OCI-LY7 (cell line): Measurements from ENCODE around the gene YIPF2. TPM values are rescaled to one million over a fixed set of nuclear protein-coding genes. Genes with fewer than 3 reads are reported as not detected.

ENCODE experiments used
- BruUV-seq: library from RNA; stranded (reverse); fragments of 400-500 nt; replicated peaks from 2 replicates; lab custom pipeline; 2021; lab: Mats Ljungman, UMichigan
- CTCF ChIA-PET: fragments of 300-600 bp; sonication (Branson Sonifier 250); formaldehyde crosslinking; loops from one replicate; lab custom pipeline; 2022; ENCODE audit warnings: antibody characterized with exemption; ENCODE audit not compliant: unreplicated experiment; lab: Charles Lee
- POLR2A ChIA-PET: fragments of 300-600 bp; sonication (Branson Sonifier 250); formaldehyde crosslinking; loops from one replicate; lab custom pipeline; 2022; ENCODE audit warnings: antibody characterized with exemption; lab: Charles Lee
- DNase-seq: peaks from one replicate; pipeline ENCODE4 v3.0.0-alpha.2; 2015; ENCODE audit warnings: low spot score
- H2AFZ ChIP-seq: fragments of 200-600 bp; sonication (generic), shearing (Covaris generic); 2 replicates; pipeline ENCODE4 v1.6.1; 2014; ENCODE audit warnings: mild to moderate bottlenecking, antibody characterized with exemption, low read length, moderate library complexity
- H3K27ac ChIP-seq: fragments of 200-600 bp; sonication (generic); 2 replicates; pipeline ENCODE4 v1.5.1; 2014; ENCODE audit warnings: mixed run types, low read depth, mild to moderate bottlenecking, moderate library complexity, low read length, inconsistent platforms; ENCODE audit not compliant: poor library complexity, severe bottlenecking
- H3K36me3 ChIP-seq: fragments of 200-600 bp; sonication (generic); 2 replicates; pipeline ENCODE4 v1.6.1; 2014; ENCODE audit warnings: mild to moderate bottlenecking, antibody characterized with exemption, low read length, moderate library complexity, mixed read lengths; ENCODE audit not compliant: insufficient read depth
- H3K4me1 ChIP-seq: fragments of 200-600 bp; sonication (generic); 2 replicates; pipeline ENCODE4 v1.5.1; 2014; ENCODE audit warnings: mild to moderate bottlenecking, low read length; ENCODE audit not compliant: insufficient read depth, poor library complexity, severe bottlenecking
- H3K4me2 ChIP-seq: fragments of 200-600 bp; sonication (generic); 2 replicates; pipeline ENCODE4 v1.6.1; 2014; ENCODE audit warnings: mild to moderate bottlenecking, low read length
- H3K4me3 ChIP-seq: fragments of 200-600 bp; sonication (generic); 2 replicates; pipeline ENCODE4 v1.5.1; 2014; ENCODE audit warnings: mild to moderate bottlenecking, low read depth, low read length; ENCODE audit not compliant: poor library complexity, severe bottlenecking
- H3K79me2 ChIP-seq: fragments of 200-600 bp; sonication (generic); 2 replicates; pipeline ENCODE4 v1.6.1; 2016; ENCODE audit warnings: low read depth, mild to moderate bottlenecking, low read length, moderate library complexity, mixed read lengths; ENCODE audit not compliant: insufficient read depth
- H3K9me2 ChIP-seq: fragments of 200-600 bp; sonication (generic); 2 replicates; pipeline ENCODE4 v1.6.1; 2016; ENCODE audit warnings: mild to moderate bottlenecking, low read length, mixed read lengths; ENCODE audit not compliant: insufficient read depth
- H3K9me3 ChIP-seq: fragments of 200-600 bp; sonication (generic); 2 replicates; pipeline ENCODE4 v1.6.1; 2014; ENCODE audit warnings: mild to moderate bottlenecking, mixed run types, low read length, mixed read lengths
- H4K20me1 ChIP-seq: fragments of 200-600 bp; sonication (generic); 2 replicates; pipeline ENCODE4 v1.6.1; 2014; ENCODE audit warnings: mild to moderate bottlenecking, antibody characterized with exemption, low read length, moderate library complexity, mixed read lengths; ENCODE audit not compliant: insufficient read depth
- EZH2phosphoT487 ChIP-seq: fragments of 200-600 bp; sonication (generic); IDR thresholded peaks from 2 replicates; pipeline ENCODE4 v1.6.1; 2018; ENCODE audit warnings: low read depth, borderline replicate concordance, mild to moderate bottlenecking, mixed run types, antibody characterized with exemption, low read length, moderate library complexity, mixed read lengths
- intact Hi-C: fragments of 100-400 bp; cut with micrococcal nuclease; formaldehyde crosslinking; loops from one replicate; pipeline ENCODE4 v1.10.0; 2022; ENCODE audit not compliant: unreplicated experiment
- total RNA-seq, 2 experiments: library from RNA; depleted of rRNA in 1 of 2; stranded (reverse); fragments of >200 nt in 1 of 2; shearing (Covaris generic) in 1 of 2; gene quantifications; 2 replicates each; pipeline ENCODE4 v1.2.3, GENCODE V29; 2014 to 2022
- TF ChIP-seq, protein P1 (sequence below): fragments of 200-600 bp; sonication (generic); conservative IDR thresholded peaks from 2 replicates; pipeline ENCODE4 v1.5.1; 2014; ENCODE audit warnings: mild to moderate bottlenecking, antibody characterized with exemption, low read length, moderate library complexity, mixed read lengths

Gene YIPF2
- total RNA-seq, 2 experiments from 2014 or later = 26.7 to 27.5 TPM

DNA sequence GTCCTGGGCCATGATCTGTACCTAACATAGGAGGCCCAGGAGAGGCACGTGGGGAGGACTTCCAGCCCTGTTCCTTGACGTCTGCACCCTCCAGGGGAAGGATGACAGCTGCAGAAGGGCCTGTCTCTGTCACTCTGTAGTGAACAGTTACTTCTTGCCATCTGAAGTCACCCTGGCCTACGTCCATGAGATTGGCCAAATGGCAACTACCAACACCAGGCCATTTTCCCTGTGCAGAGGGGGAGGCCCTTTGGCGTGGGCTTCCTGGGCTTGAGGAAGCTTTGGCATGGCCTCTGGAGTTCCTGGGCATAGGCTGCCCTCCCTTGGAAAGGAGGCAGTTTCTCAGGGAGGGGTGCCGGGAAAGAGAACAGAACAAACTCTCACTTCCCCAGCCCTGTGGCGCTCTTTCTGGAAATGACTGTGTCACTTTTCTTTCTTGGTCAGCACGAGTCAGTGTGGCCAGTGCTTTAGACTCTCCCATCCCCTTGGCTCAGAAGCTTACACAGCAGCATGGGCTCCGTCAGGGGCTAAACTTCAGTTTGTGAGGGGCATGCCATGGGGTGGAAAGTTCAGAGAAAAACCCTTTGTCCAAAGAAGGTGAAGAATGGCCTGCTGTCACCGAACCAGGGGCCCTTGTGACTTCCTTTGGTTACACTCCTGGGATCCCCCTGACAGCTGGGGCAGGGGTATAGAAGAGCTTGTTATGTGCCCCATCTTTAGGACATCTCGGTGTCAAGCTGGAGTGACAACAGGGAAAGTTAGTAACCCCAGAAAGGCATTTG is 51.8 kb downstream of the YIPF2 start:
- Histone ChIP-seq H3K9me3 (no peaks in the 10 kb centered on the region), H3K79me2 (peaks cover 99% of the 10 kb centered on the region), H3K4me2 (peak overlapping the region; percentile 17), H4K20me1 (no peaks in the 10 kb centered on the region), H3K9me2 (no peaks in the 10 kb centered on the region), H3K36me3 (peaks cover 32% of the 10 kb centered on the region), H3K4me1 (peaks cover 68% of the 10 kb centered on the region), H3K4me3 (no peak overlapping the region), H2AFZ (no peak overlapping the region), H3K27ac (peak overlapping the region; percentile 45)
- ChIA-PET CTCF (no interaction called here), POLR2A (interaction anchor here (1.8 to 3.1 kb wide), 2 partner anchors 11 to 14 kb away, joined by 5 to 19 read pairs; no protein-coding TSS in a partner anchor)
- TF ChIP-seq EZH2phosphoT487 = no peak
- TF ChIP-seq, protein P1, sequence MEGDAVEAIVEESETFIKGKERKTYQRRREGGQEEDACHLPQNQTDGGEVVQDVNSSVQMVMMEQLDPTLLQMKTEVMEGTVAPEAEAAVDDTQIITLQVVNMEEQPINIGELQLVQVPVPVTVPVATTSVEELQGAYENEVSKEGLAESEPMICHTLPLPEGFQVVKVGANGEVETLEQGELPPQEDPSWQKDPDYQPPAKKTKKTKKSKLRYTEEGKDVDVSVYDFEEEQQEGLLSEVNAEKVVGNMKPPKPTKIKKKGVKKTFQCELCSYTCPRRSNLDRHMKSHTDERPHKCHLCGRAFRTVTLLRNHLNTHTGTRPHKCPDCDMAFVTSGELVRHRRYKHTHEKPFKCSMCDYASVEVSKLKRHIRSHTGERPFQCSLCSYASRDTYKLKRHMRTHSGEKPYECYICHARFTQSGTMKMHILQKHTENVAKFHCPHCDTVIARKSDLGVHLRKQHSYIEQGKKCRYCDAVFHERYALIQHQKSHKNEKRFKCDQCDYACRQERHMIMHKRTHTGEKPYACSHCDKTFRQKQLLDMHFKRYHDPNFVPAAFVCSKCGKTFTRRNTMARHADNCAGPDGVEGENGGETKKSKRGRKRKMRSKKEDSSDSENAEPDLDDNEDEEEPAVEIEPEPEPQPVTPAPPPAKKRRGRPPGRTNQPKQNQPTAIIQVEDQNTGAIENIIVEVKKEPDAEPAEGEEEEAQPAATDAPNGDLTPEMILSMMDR = no peak
- intact Hi-C loops = loop anchor here (10.0 kb wide), 1 partner anchor 312 kb away; the partner anchor contains the start of genes CDKN2D and KRI1
- no TSS peak for BruUV-seq
- no peak for DNase-seq

DNA sequence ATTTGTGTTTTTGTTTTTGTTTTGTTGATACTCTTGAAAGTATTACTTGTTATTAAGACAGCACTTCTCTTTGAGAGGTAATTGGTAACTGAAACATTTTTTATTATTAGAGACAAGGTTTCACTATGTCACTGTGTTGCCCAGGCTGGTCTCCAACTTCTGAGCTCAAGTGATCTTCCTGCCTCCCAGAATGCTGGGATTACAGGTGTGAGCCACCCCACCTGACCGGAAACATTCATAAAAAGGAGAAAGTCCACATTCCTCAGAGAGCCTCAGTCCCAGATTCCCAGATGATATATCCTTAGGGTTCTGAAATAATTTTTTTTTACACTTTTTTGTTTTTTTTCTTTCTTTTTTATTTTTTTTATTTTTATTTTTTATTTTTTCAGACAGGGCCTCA is 54.4 kb downstream of the YIPF2 start:
- ChIA-PET CTCF (interaction anchor here (1.8 kb wide), 1 partner anchor 10 kb away, joined by 4 read pairs; no protein-coding TSS in a partner anchor), POLR2A (interaction anchor here (0.6 to 3.5 kb wide), 3 partner anchors 15 to 532 kb away, joined by 4 to 34 read pairs (median 6); no protein-coding TSS in a partner anchor)
- H3K79me2 ChIP-seq = peaks cover 73% of the 10 kb centered on the region
- TF ChIP-seq EZH2phosphoT487 = no peak
- TF ChIP-seq, protein P1 = no peak
- H3K4me1 ChIP-seq = peaks cover 61% of the 10 kb centered on the region
- H3K27ac ChIP-seq = no peak overlapping the region
- TSS peak; percentile 36 for BruUV-seq
- no peak for DNase-seq
- intact Hi-C loops = loop anchor here (10.0 kb wide), 1 partner anchor 309 kb away; the partner anchor contains the start of genes CDKN2D and KRI1
- H3K36me3 ChIP-seq = peaks cover 17% of the 10 kb centered on the region
- peak overlapping the region; percentile 2 for H3K4me3 ChIP-seq
- no peaks in the 10 kb centered on the region for H3K9me2 ChIP-seq
- H2AFZ ChIP-seq = no peak overlapping the region
- no peaks in the 10 kb centered on the region for H3K9me3 ChIP-seq
- peak overlapping the region; percentile 90 for H3K4me2 ChIP-seq
- no peaks in the 10 kb centered on the region for H4K20me1 ChIP-seq
